ENCODE results near the gene TMEM130. TPM values are rescaled to one million over a fixed set of nuclear protein-coding genes. Genes with fewer than 3 reads are reported as not detected.

TMEM130 gene
- total and polyA plus RNA-seq, 2 donors (not counting 1 experiment from before 2014, with no cell fraction given), result 0.66 to 2.6 TPM

DNA sequence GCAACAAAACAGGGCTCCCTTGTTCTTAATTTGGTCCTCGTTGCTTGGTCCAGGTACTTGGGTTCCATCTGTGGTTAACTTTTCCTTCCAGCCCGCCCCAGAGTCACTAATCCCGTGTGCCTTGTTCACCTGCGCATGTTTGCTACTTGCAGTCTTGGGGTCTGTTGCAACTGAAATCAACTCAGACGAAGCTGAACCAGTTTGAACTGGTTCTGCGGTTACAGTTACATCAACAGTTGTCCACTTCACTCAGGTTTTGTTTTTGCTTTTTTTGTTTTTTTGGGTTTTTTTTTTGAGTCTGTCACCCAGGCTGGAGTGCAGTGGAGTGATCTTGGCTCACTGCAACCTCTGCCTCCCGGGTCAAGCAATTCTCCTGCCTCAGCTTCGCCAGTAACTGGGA, 43.2 kb upstream of the TMEM130 start:
- H3K79me2 ChIP-seq (ENCODE audit: control insufficient read depth, insufficient read depth, low read length), result no peaks in the 10 kb centered on the region
- DNase-seq (ENCODE audit: low read depth in 2 of 2), result no peak
- H3K36me3 ChIP-seq (ENCODE audit: control insufficient read depth, insufficient read depth, low read length), result peaks cover 33% of the 10 kb centered on the region
- H3K4me3 ChIP-seq (replicated peaks in 1 of 4; ENCODE audit: control extremely low read depth in 1 of 4, insufficient read depth in 1 of 4, low read depth in 3 of 4, low read length in 4 of 4), result no peak overlapping the region
- H3K4me2 ChIP-seq (ENCODE audit: extremely low read depth, insufficient read depth, low read length), result no peak overlapping the region
- no peak overlapping the region for H2AFZ ChIP-seq (ENCODE audit: low read length)
- H3K4me1 ChIP-seq (ENCODE audit: control insufficient read depth, extremely low read depth, insufficient read depth, low read length), result no peaks in the 10 kb centered on the region
- H3K27me3 ChIP-seq (ENCODE audit: control insufficient read depth, insufficient read depth, low read length), result no peaks in the 10 kb centered on the region
- no peak overlapping the region for H3K27ac ChIP-seq (ENCODE audit: insufficient read depth, low read length)
- no peak overlapping the region for H3K9ac ChIP-seq (ENCODE audit: insufficient read depth, low read length)
- no peak for TF ChIP-seq EZH2 (IDR thresholded peaks at IDR 0.05; ENCODE audit: low read length, missing control alignments)
- TF ChIP-seq, protein P1, sequence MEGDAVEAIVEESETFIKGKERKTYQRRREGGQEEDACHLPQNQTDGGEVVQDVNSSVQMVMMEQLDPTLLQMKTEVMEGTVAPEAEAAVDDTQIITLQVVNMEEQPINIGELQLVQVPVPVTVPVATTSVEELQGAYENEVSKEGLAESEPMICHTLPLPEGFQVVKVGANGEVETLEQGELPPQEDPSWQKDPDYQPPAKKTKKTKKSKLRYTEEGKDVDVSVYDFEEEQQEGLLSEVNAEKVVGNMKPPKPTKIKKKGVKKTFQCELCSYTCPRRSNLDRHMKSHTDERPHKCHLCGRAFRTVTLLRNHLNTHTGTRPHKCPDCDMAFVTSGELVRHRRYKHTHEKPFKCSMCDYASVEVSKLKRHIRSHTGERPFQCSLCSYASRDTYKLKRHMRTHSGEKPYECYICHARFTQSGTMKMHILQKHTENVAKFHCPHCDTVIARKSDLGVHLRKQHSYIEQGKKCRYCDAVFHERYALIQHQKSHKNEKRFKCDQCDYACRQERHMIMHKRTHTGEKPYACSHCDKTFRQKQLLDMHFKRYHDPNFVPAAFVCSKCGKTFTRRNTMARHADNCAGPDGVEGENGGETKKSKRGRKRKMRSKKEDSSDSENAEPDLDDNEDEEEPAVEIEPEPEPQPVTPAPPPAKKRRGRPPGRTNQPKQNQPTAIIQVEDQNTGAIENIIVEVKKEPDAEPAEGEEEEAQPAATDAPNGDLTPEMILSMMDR (conservative IDR thresholded peaks at IDR 0.05 in 1 of 2, IDR thresholded peaks at IDR 0.05 in 1 of 2; ENCODE audit: low read depth in 1 of 2, low read length in 2 of 2), result no peak
- no peaks in the 10 kb centered on the region for H3K9me3 ChIP-seq (ENCODE audit: control insufficient read depth, insufficient read depth, low read depth, low read length)
- no peaks in the 10 kb centered on the region for H4K20me1 ChIP-seq (ENCODE audit: control insufficient read depth, extremely low read depth, insufficient read depth, low read length)

DNA sequence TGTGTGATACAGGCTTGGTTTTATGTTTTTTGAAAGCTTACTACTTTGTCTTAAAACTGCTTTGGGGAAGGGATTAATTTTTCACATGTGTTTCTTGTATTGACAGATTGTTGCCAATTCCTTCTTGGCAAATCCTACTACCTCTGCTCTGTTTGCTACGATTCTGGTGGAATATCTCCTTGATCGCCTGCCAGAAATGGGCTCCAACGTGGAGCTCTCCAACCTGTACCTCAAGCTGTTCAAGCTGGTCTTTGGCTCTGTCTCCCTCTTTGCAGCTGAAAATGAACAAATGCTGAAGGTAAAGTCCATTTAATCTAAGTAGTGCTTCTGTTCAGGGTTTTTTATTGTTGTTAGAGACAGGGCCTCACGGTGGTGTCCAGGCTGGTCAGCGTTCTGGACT, 42.1 kb upstream of the TMEM130 start:
- no peaks in the 10 kb centered on the region for H3K9me3 ChIP-seq (ENCODE audit: control insufficient read depth, insufficient read depth, low read depth, low read length)
- no peaks in the 10 kb centered on the region for H3K27me3 ChIP-seq (ENCODE audit: control insufficient read depth, insufficient read depth, low read length)
- TF ChIP-seq, protein P1 (conservative IDR thresholded peaks at IDR 0.05 in 1 of 2, IDR thresholded peaks at IDR 0.05 in 1 of 2; ENCODE audit: low read depth in 1 of 2, low read length in 2 of 2), result no peak
- no peak for TF ChIP-seq EZH2 (IDR thresholded peaks at IDR 0.05; ENCODE audit: low read length, missing control alignments)
- peaks cover 27% of the 10 kb centered on the region for H3K36me3 ChIP-seq (ENCODE audit: control insufficient read depth, insufficient read depth, low read length)
- H4K20me1 ChIP-seq (ENCODE audit: control insufficient read depth, extremely low read depth, insufficient read depth, low read length), result no peaks in the 10 kb centered on the region
- no peak overlapping the region for H3K4me3 ChIP-seq (replicated peaks in 1 of 4; ENCODE audit: control extremely low read depth in 1 of 4, insufficient read depth in 1 of 4, low read depth in 3 of 4, low read length in 4 of 4)
- no peak overlapping the region for H2AFZ ChIP-seq (ENCODE audit: low read length)
- H3K9ac ChIP-seq (ENCODE audit: insufficient read depth, low read length), result no peak overlapping the region
- no peak for DNase-seq (ENCODE audit: low read depth in 2 of 2)
- H3K4me2 ChIP-seq (ENCODE audit: extremely low read depth, insufficient read depth, low read length), result no peak overlapping the region
- no peaks in the 10 kb centered on the region for H3K79me2 ChIP-seq (ENCODE audit: control insufficient read depth, insufficient read depth, low read length)
- H3K4me1 ChIP-seq (ENCODE audit: control insufficient read depth, extremely low read depth, insufficient read depth, low read length), result no peaks in the 10 kb centered on the region
- no peak overlapping the region for H3K27ac ChIP-seq (ENCODE audit: insufficient read depth, low read length)

DNA sequence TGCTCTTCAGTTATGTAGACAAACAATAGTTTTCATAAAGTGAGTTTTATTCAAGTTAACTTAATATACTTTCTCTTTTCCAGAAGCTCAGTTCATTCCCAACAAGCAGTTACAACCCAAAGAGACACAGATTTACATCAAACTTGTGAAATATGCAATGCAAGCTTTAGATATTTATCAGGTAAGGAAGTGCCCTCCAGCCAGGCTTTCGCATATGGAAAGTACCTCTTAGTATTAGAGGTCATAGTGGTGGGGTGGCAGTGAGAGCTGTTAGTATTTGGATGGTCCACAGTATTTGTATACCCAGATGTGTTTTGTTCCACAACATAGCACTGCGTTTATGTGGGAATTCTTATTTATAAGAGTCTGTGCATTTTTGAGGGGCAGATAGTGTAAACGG, 40.6 kb upstream of the TMEM130 start:
- Histone ChIP-seq H3K27ac (ENCODE audit: insufficient read depth, low read length) (no peak overlapping the region), H3K9me3 (ENCODE audit: control insufficient read depth, insufficient read depth, low read depth, low read length) (no peaks in the 10 kb centered on the region), H3K9ac (ENCODE audit: insufficient read depth, low read length) (no peak overlapping the region), H3K4me2 (ENCODE audit: extremely low read depth, insufficient read depth, low read length) (no peak overlapping the region), H3K4me1 (ENCODE audit: control insufficient read depth, extremely low read depth, insufficient read depth, low read length) (no peaks in the 10 kb centered on the region), H3K27me3 (ENCODE audit: control insufficient read depth, insufficient read depth, low read length) (no peaks in the 10 kb centered on the region), H3K79me2 (ENCODE audit: control insufficient read depth, insufficient read depth, low read length) (no peaks in the 10 kb centered on the region), H4K20me1 (ENCODE audit: control insufficient read depth, extremely low read depth, insufficient read depth, low read length) (no peaks in the 10 kb centered on the region), H3K36me3 (ENCODE audit: control insufficient read depth, insufficient read depth, low read length) (peaks cover 21% of the 10 kb centered on the region), H2AFZ (ENCODE audit: low read length) (no peak overlapping the region), H3K4me3 (replicated peaks in 1 of 4; ENCODE audit: control extremely low read depth in 1 of 4, insufficient read depth in 1 of 4, low read depth in 3 of 4, low read length in 4 of 4) (no peak overlapping the region)
- no peak for TF ChIP-seq EZH2 (IDR thresholded peaks at IDR 0.05; ENCODE audit: low read length, missing control alignments)
- TF ChIP-seq, protein P1 (conservative IDR thresholded peaks at IDR 0.05 in 1 of 2, IDR thresholded peaks at IDR 0.05 in 1 of 2; ENCODE audit: low read depth in 1 of 2, low read length in 2 of 2), result no peak
- DNase-seq (ENCODE audit: low read depth in 2 of 2), result no peak
